ENCODE data around the gene TBPL2. TPM values are rescaled to one million over a fixed set of nuclear protein-coding genes. Genes with fewer than 3 reads are reported as not detected.

TBPL2 gene
- total RNA-seq, 1 donor from 2014 or later, result not detected

GRCh38 chr14:55450124-55450523 lies 9.7 kb upstream of the TBPL2 start:
- no peak for DNase-seq (ENCODE audit: low read depth, low spot score)
- peaks cover 13% of the 10 kb centered on the region for H3K4me1 Mint-ChIP-seq
- H3K27me3 Mint-ChIP-seq (ENCODE audit: low read depth), result peaks cover 3% of the 10 kb centered on the region

DNA sequence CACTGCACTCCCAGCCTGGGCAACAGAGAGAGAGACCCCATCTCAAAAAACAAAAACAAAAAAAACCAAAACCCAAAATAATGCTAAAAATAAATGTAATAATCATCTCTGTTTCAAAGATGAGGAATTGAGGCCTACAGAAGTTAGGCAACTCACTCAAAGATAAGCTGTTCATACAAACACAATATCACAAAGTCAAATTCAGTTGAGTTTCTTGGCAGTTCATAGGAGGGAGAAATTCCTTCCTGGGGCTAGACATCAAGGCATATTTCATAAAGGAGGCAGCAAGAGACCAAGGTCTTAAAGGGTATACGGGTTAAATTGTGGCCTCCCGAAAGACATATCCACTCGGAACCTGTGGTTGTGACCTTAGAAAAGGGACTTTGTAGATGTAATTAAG lies 8.7 kb upstream of the TBPL2 start:
- Mint-ChIP-seq H3K9me3 (no peaks in the 10 kb centered on the region), H3K4me1 (peaks cover 5% of the 10 kb centered on the region), H3K27me3 (ENCODE audit: low read depth) (peaks cover 3% of the 10 kb centered on the region), H3K27ac (ENCODE audit: unreplicated experiment) (no peak overlapping the region), H3K36me3 (ENCODE audit: low read depth) (no peaks in the 10 kb centered on the region), H3K4me3 (no peak overlapping the region)
- TF ChIP-seq CTCF (conservative IDR thresholded peaks at IDR 0.05), result no peak
- DNase-seq (ENCODE audit: low read depth, low spot score), result no peak

More at GRCh38 chr14:55450124-55450523, 9.7 kb upstream of the TBPL2 start:
- no peak overlapping the region for H3K27ac Mint-ChIP-seq (ENCODE audit: unreplicated experiment)
- H3K36me3 Mint-ChIP-seq (ENCODE audit: low read depth), result peaks cover 2% of the 10 kb centered on the region
- no peak overlapping the region for H3K4me3 Mint-ChIP-seq
- TF ChIP-seq CTCF (conservative IDR thresholded peaks at IDR 0.05), result no peak
- H3K9me3 Mint-ChIP-seq, result no peaks in the 10 kb centered on the region

GRCh38 chr14:55448141-55448614 lies 7.8 kb upstream of the TBPL2 start:
- no peaks in the 10 kb centered on the region for H3K36me3 Mint-ChIP-seq (ENCODE audit: low read depth)
- no peak for DNase-seq (ENCODE audit: low read depth, low spot score)
- no peak overlapping the region for H3K27ac Mint-ChIP-seq (ENCODE audit: unreplicated experiment)

GRCh38 chr14:55446833-55447232 lies 6.4 kb upstream of the TBPL2 start:
- Mint-ChIP-seq H3K27ac (ENCODE audit: unreplicated experiment) (no peak overlapping the region), H3K9me3 (no peaks in the 10 kb centered on the region), H3K36me3 (ENCODE audit: low read depth) (no peaks in the 10 kb centered on the region), H3K4me3 (no peak overlapping the region), H3K27me3 (ENCODE audit: low read depth) (peaks cover 2% of the 10 kb centered on the region), H3K4me1 (no peaks in the 10 kb centered on the region)
- DNase-seq (ENCODE audit: low read depth, low spot score), result no peak
- no peak for TF ChIP-seq CTCF (conservative IDR thresholded peaks at IDR 0.05)

More at GRCh38 chr14:55448141-55448614, 7.8 kb upstream of the TBPL2 start:
- H3K4me3 Mint-ChIP-seq, result no peak overlapping the region
- TF ChIP-seq CTCF (conservative IDR thresholded peaks at IDR 0.05), result no peak
- no peaks in the 10 kb centered on the region for H3K4me1 Mint-ChIP-seq
- no peaks in the 10 kb centered on the region for H3K9me3 Mint-ChIP-seq
- peaks cover 3% of the 10 kb centered on the region for H3K27me3 Mint-ChIP-seq (ENCODE audit: low read depth)

DNA sequence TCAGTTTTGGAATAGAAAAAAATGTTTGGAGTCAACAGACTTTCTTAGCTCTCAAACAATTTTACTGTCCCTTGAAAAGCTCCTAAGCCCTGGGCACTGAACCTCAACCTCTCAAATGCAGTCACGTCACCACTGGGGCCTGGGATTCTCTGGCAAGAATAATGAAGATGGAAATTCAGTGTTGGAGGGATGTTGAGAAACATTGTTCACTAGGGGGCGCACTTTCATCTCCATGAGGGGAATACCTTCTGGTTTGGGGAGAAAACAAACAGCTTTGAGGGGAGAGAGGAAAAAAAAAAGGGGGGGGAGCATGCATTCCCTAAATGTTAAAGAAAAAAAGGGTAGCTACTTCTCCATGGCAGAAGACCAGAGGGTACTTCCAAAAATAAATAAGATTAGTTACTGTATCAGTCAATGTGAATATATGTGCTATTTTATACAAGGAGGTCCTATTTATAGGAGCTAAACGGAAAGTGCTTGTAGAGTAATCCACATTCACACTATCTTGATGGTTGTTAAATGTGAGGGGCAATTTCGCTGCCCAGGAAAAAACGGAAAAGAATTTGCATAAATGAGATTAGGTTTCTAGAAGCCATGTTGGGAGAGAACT lies 5.8 kb upstream of the TBPL2 start:
- Mint-ChIP-seq H3K27me3 (ENCODE audit: low read depth) (no peaks in the 10 kb centered on the region), H3K36me3 (ENCODE audit: low read depth) (no peaks in the 10 kb centered on the region), H3K9me3 (no peaks in the 10 kb centered on the region), H3K4me1 (no peaks in the 10 kb centered on the region), H3K27ac (ENCODE audit: unreplicated experiment) (no peak overlapping the region), H3K4me3 (no peak overlapping the region)
- peak; percentile 74 for DNase-seq (ENCODE audit: low read depth, low spot score)
- peak; percentile 84 for TF ChIP-seq CTCF (conservative IDR thresholded peaks at IDR 0.05)
